ENCODE data around the gene PPP1R26.

PPP1R26 gene

GRCh38 chr9:135488013-135488330, 8.4 kb downstream of the PPP1R26 start:
- no peak for DNase-seq (ENCODE audit: low spot score)

- DNase-seq (ENCODE audit: low spot score) = no peak
Measured at GRCh38 chr9:135488527-135488926, 8.9 kb downstream of the PPP1R26 start.

- no peak for DNase-seq (ENCODE audit: low spot score)
Measured at GRCh38 chr9:135489188-135489906, 9.8 kb downstream of the PPP1R26 start.

- no peak for DNase-seq (ENCODE audit: low spot score)
Measured at GRCh38 chr9:135490166-135490870, 10.7 kb downstream of the PPP1R26 start.

- DNase-seq (ENCODE audit: low spot score) = no peak
Measured at GRCh38 chr9:135490980-135491464, 11.4 kb downstream of the PPP1R26 start.

- no peak for DNase-seq (ENCODE audit: low spot score)
Measured at GRCh38 chr9:135491764-135492163, 12.2 kb downstream of the PPP1R26 start.

GRCh38 chr9:135492886-135493669, 13.5 kb downstream of the PPP1R26 start:
- DNase-seq (ENCODE audit: low spot score) = no peak

GRCh38 chr9:135494791-135495559, 15.4 kb downstream of the PPP1R26 start:
- no peak for DNase-seq (ENCODE audit: low spot score)

- no peak for DNase-seq (ENCODE audit: low spot score)
Measured at GRCh38 chr9:135498381-135499126, 19.0 kb downstream of the PPP1R26 start.

GRCh38 chr9:135499326-135500070, 19.9 kb downstream of the PPP1R26 start:
- peak; percentile 74 for DNase-seq (ENCODE audit: low spot score)

- no peak for DNase-seq (ENCODE audit: low spot score)
Measured at GRCh38 chr9:135500071-135500524, 20.5 kb downstream of the PPP1R26 start.

- peak; percentile 74 for DNase-seq (ENCODE audit: low spot score)
Measured at GRCh38 chr9:135500525-135501260, 21.1 kb downstream of the PPP1R26 start, which contains the start of gene MRPS2. Gene MRPS2, plus strand, starts transcription at chr9:135500682. Its CDS starts 29 bp downstream, at chr9:135500711.

- no peak for DNase-seq (ENCODE audit: low spot score)
Measured at GRCh38 chr9:135501261-135502167, 21.9 kb downstream of the PPP1R26 start.

- no peak for DNase-seq (ENCODE audit: low spot score)
Measured at GRCh38 chr9:135502168-135502872, 22.7 kb downstream of the PPP1R26 start.

- no peak for DNase-seq (ENCODE audit: low spot score)
Measured at GRCh38 chr9:135502873-135503321, 23.3 kb downstream of the PPP1R26 start.

GRCh38 chr9:135503371-135504261, 24.0 kb downstream of the PPP1R26 start:
- DNase-seq (ENCODE audit: low spot score) = no peak
